Activated CD8-positive, alpha-beta T cell treated with anti-CD3 and anti-CD28 coated beads for 36 hours (primary cell): Measurements from ENCODE around the gene PRKACB. TPM values are rescaled to one million over a fixed set of nuclear protein-coding genes. Genes with fewer than 3 reads are reported as not detected.

Source experiments
- ATAC-seq: fragments of 200-7000 bp; cut with Tn5 transposase; one replicate; pipeline ENCODE4 v1.10.0; 2021; ENCODE audit warnings: mild to moderate bottlenecking, moderate library complexity
- CTCF ChIA-PET: fragments of 350-600 bp; sonication (Branson Sonifier 250); formaldehyde crosslinking; loops from one replicate; lab custom pipeline; 2021; ENCODE audit warnings: antibody characterized with exemption; lab: Charles Lee
- POLR2A ChIA-PET: fragments of 350-600 bp; sonication (Branson Sonifier 250); formaldehyde crosslinking; loops from one replicate; lab custom pipeline; 2021; ENCODE audit warnings: antibody characterized with exemption; lab: Charles Lee
- DNase-seq: peaks from one replicate; pipeline ENCODE4 v3.0.0-alpha.2; 2020
- H3K27ac Mint-ChIP-seq: one replicate; pipeline ENCODE4 v1.8.0; 2021; ENCODE audit warnings: mild to moderate bottlenecking, mixed read lengths
- H3K27me3 Mint-ChIP-seq: one replicate; pipeline ENCODE4 v1.8.0; 2021; ENCODE audit warnings: mixed read lengths
- H3K36me3 Mint-ChIP-seq: one replicate; pipeline ENCODE4 v1.8.0; 2021; ENCODE audit warnings: low read depth, mixed read lengths
- H3K4me1 Mint-ChIP-seq: one replicate; pipeline ENCODE4 v1.8.0; 2021; ENCODE audit warnings: low read depth, mixed read lengths
- H3K4me3 Mint-ChIP-seq: one replicate; pipeline ENCODE4 v1.8.0; 2021; ENCODE audit warnings: mild to moderate bottlenecking, moderate library complexity, mixed read lengths
- H3K9me3 Mint-ChIP-seq: one replicate; pipeline ENCODE4 v1.8.0; 2021; ENCODE audit warnings: mixed read lengths
- CTCF ChIP-seq: fragments of 200-600 bp; IDR thresholded peaks from one replicate; pipeline ENCODE4 v1.8.0; 2022; ENCODE audit warnings: antibody characterized with exemption, mild to moderate bottlenecking
- intact Hi-C: fragments of 100-400 bp; cut with micrococcal nuclease; formaldehyde crosslinking; loops from one replicate; pipeline ENCODE4 v1.10.0; 2022
- total RNA-seq, 2 experiments: library from RNA; stranded (reverse); gene quantifications; one replicate each; pipeline ENCODE4 v1.2.3, GENCODE V29; 2021

PRKACB gene
- total RNA-seq, 2 experiments from 2014 or later: 39.9 to 44.7 TPM

- intact Hi-C loops: no loop called here
- Mint-ChIP-seq H3K36me3 (peaks cover 50% of the 10 kb centered on the region), H3K27ac (no peak overlapping the region), H3K4me3 (no peak overlapping the region), H3K27me3 (no peaks in the 10 kb centered on the region), H3K4me1 (peaks cover 14% of the 10 kb centered on the region), H3K9me3 (peaks cover 9% of the 10 kb centered on the region)
- DNase-seq (no peak), ATAC-seq (no peak)
- CTCF ChIA-PET: no interaction called here
- TF ChIP-seq CTCF: no peak
- POLR2A ChIA-PET: no interaction called here
Observed at GRCh38 chr1:84198832-84199231, 54.8 kb downstream of the PRKACB start.

GRCh38 chr1:84199257-84199656, 55.2 kb downstream of the PRKACB start:
- Mint-ChIP-seq H3K4me1 (peaks cover 17% of the 10 kb centered on the region), H3K4me3 (no peak overlapping the region), H3K9me3 (peaks cover 6% of the 10 kb centered on the region), H3K36me3 (peaks cover 46% of the 10 kb centered on the region), H3K27ac (no peak overlapping the region), H3K27me3 (no peaks in the 10 kb centered on the region)
- no peak for DNase-seq
- no peak for TF ChIP-seq CTCF
- ChIA-PET CTCF (no interaction called here), POLR2A (no interaction called here)
- no peak for ATAC-seq
- intact Hi-C loops: no loop called here

GRCh38 chr1:84202126-84202525, 58.1 kb downstream of the PRKACB start:
- DNase-seq (no peak), ATAC-seq (no peak)
- H3K36me3 Mint-ChIP-seq: peaks cover 38% of the 10 kb centered on the region
- no peak for TF ChIP-seq CTCF
- intact Hi-C loops: no loop called here
- peaks cover 22% of the 10 kb centered on the region for H3K4me1 Mint-ChIP-seq
- no peak overlapping the region for H3K4me3 Mint-ChIP-seq
- ChIA-PET POLR2A (interaction anchor here (1.4 kb wide), 1 partner anchor 8 kb away, joined by 3 read pairs; no protein-coding TSS in a partner anchor), CTCF (interaction anchor here (0.8 to 1.3 kb wide), 2 partner anchors 50 to 231 kb away, joined by 3 read pairs; no protein-coding TSS in a partner anchor)
- no peaks in the 10 kb centered on the region for H3K27me3 Mint-ChIP-seq
- H3K27ac Mint-ChIP-seq: no peak overlapping the region
- H3K9me3 Mint-ChIP-seq: peaks cover 6% of the 10 kb centered on the region

- Mint-ChIP-seq H3K4me3 (no peak overlapping the region), H3K27ac (no peak overlapping the region), H3K27me3 (no peaks in the 10 kb centered on the region), H3K4me1 (peaks cover 29% of the 10 kb centered on the region), H3K9me3 (peaks cover 4% of the 10 kb centered on the region), H3K36me3 (peaks cover 31% of the 10 kb centered on the region)
- ATAC-seq (no peak), DNase-seq (no peak)
- no peak for TF ChIP-seq CTCF
- POLR2A ChIA-PET: no interaction called here
- intact Hi-C loops: no loop called here
- CTCF ChIA-PET: interaction anchor here (1.4 kb wide), 1 partner anchor 15 kb away, joined by 6 read pairs; no protein-coding TSS in a partner anchor
Observed at GRCh38 chr1:84206375-84206774, 62.3 kb downstream of the PRKACB start.

GRCh38 chr1:84208935-84209334, 64.9 kb downstream of the PRKACB start:
- ChIA-PET POLR2A (no interaction called here), CTCF (no interaction called here)
- intact Hi-C loops: no loop called here
- DNase-seq (no peak), ATAC-seq (no peak)
- no peak for TF ChIP-seq CTCF
- Mint-ChIP-seq H3K36me3 (peaks cover 25% of the 10 kb centered on the region), H3K9me3 (peaks cover 4% of the 10 kb centered on the region), H3K4me1 (peaks cover 32% of the 10 kb centered on the region), H3K4me3 (no peak overlapping the region), H3K27me3 (no peaks in the 10 kb centered on the region), H3K27ac (no peak overlapping the region)
